Ectodermal cell (in vitro differentiated cells): ENCODE results near the gene ZNF76.

Experiments
- H3K27ac ChIP-seq: 2 replicates; pipeline ENCODE4 v1.7.0; 2013; ENCODE audit warnings: mild to moderate bottlenecking, low read depth, low read length; ENCODE audit not compliant: insufficient read depth, poor library complexity, severe bottlenecking
- H3K27me3 ChIP-seq: 2 replicates; pipeline ENCODE4 v1.7.0; 2013; ENCODE audit warnings: mild to moderate bottlenecking, low read length; ENCODE audit not compliant: insufficient read depth, control insufficient read depth, poor library complexity, severe bottlenecking
- H3K36me3 ChIP-seq: one replicate; pipeline ENCODE4 v1.7.0; 2013; ENCODE audit warnings: low read length; ENCODE audit not compliant: control insufficient read depth, insufficient read depth
- H3K4me1 ChIP-seq: one replicate; pipeline ENCODE4 v1.7.0; 2013; ENCODE audit warnings: low read length; ENCODE audit not compliant: control insufficient read depth, insufficient read depth
- H3K4me3 ChIP-seq: 2 replicates; pipeline ENCODE4 v1.7.0; 2013; ENCODE audit warnings: low read depth, low read length, control low read depth; ENCODE audit not compliant: insufficient read depth
- H3K9me3 ChIP-seq: 2 replicates; pipeline ENCODE4 v1.7.0; 2013; ENCODE audit warnings: mild to moderate bottlenecking, low read length, moderate library complexity; ENCODE audit not compliant: control insufficient read depth
- WGBS, 2 experiments: methylation state at CpG; one replicate each; pipeline ENCODE4 v1.1.7; 2013; ENCODE audit warnings: missing lambda C conversion rate in 2 of 2; 5-methylcytosine and 5-hydroxymethylcytosine counted together

Gene ZNF76

GRCh38 chr6:35265523-35265922, 6.0 kb downstream of the ZNF76 start:
- WGBS, 2 experiments = 95% methylated on average over 2 of the region's 2 CpGs
- Histone ChIP-seq H3K9me3 (no peaks in the 10 kb centered on the region), H3K36me3 (no peaks in the 10 kb centered on the region), H3K27ac (no peak overlapping the region), H3K4me1 (peaks cover 3% of the 10 kb centered on the region), H3K27me3 (no peaks in the 10 kb centered on the region), H3K4me3 (no peak overlapping the region)

- WGBS, 2 experiments = 93 to 94% methylated on average over 8 of the region's 8 CpGs
- no peaks in the 10 kb centered on the region for H3K27me3 ChIP-seq
- H3K4me3 ChIP-seq = no peak overlapping the region
- no peaks in the 10 kb centered on the region for H3K4me1 ChIP-seq
- H3K9me3 ChIP-seq = no peaks in the 10 kb centered on the region
- no peak overlapping the region for H3K27ac ChIP-seq
- no peaks in the 10 kb centered on the region for H3K36me3 ChIP-seq
Measured at GRCh38 chr6:35267446-35267845, 7.9 kb downstream of the ZNF76 start.

GRCh38 chr6:35267897-35268296, 8.4 kb downstream of the ZNF76 start:
- no peak overlapping the region for H3K27ac ChIP-seq

GRCh38 chr6:35272005-35272404, 12.5 kb downstream of the ZNF76 start:
- no peak overlapping the region for H3K27ac ChIP-seq
- no peaks in the 10 kb centered on the region for H3K9me3 ChIP-seq
- H3K4me1 ChIP-seq = no peaks in the 10 kb centered on the region
- 81 to 97% methylated on average over 2 of the region's 2 CpGs for WGBS, 2 experiments
- H3K4me3 ChIP-seq = no peak overlapping the region
- no peaks in the 10 kb centered on the region for H3K27me3 ChIP-seq
- no peaks in the 10 kb centered on the region for H3K36me3 ChIP-seq

More at GRCh38 chr6:35267897-35268296, 8.4 kb downstream of the ZNF76 start:
- no peaks in the 10 kb centered on the region for H3K4me1 ChIP-seq
- H3K9me3 ChIP-seq = no peaks in the 10 kb centered on the region
- H3K4me3 ChIP-seq = no peak overlapping the region
- WGBS, 2 experiments = 81 to 100% methylated on average over 1 of the region's 2 CpGs
- H3K36me3 ChIP-seq = no peaks in the 10 kb centered on the region
- H3K27me3 ChIP-seq = no peaks in the 10 kb centered on the region

- no peak overlapping the region for H3K4me3 ChIP-seq
- H3K27me3 ChIP-seq = no peaks in the 10 kb centered on the region
- no peaks in the 10 kb centered on the region for H3K4me1 ChIP-seq
- H3K9me3 ChIP-seq = no peaks in the 10 kb centered on the region
- H3K27ac ChIP-seq = no peak overlapping the region
- no peaks in the 10 kb centered on the region for H3K36me3 ChIP-seq
- WGBS, 2 experiments = 90 to 95% methylated on average over 3 to 4 of the region's 4 CpGs
Measured at GRCh38 chr6:35273822-35274559, 14.5 kb downstream of the ZNF76 start.

GRCh38 chr6:35275744-35276260, 16.3 kb downstream of the ZNF76 start:
- Histone ChIP-seq H3K27me3 (no peaks in the 10 kb centered on the region), H3K9me3 (no peaks in the 10 kb centered on the region), H3K4me3 (no peak overlapping the region), H3K4me1 (no peaks in the 10 kb centered on the region), H3K36me3 (no peaks in the 10 kb centered on the region), H3K27ac (no peak overlapping the region)
- 94 to 99% methylated on average over 4 of the region's 4 CpGs for WGBS, 2 experiments

- no peaks in the 10 kb centered on the region for H3K9me3 ChIP-seq
- H3K36me3 ChIP-seq = no peaks in the 10 kb centered on the region
- no peak overlapping the region for H3K4me3 ChIP-seq
- H3K27me3 ChIP-seq = no peaks in the 10 kb centered on the region
- no peaks in the 10 kb centered on the region for H3K4me1 ChIP-seq
- no peak overlapping the region for H3K27ac ChIP-seq
- 95 to 97% methylated on average over 3 of the region's 3 CpGs for WGBS, 2 experiments
Measured at GRCh38 chr6:35278708-35279107, 19.2 kb downstream of the ZNF76 start.

GRCh38 chr6:35280903-35281302, 21.4 kb downstream of the ZNF76 start:
- H3K27ac ChIP-seq = no peak overlapping the region
- 96% methylated on average over 4 of the region's 4 CpGs for WGBS, 2 experiments
- no peak overlapping the region for H3K4me3 ChIP-seq
- H3K27me3 ChIP-seq = no peaks in the 10 kb centered on the region
- H3K4me1 ChIP-seq = no peaks in the 10 kb centered on the region
- H3K36me3 ChIP-seq = peaks cover 6% of the 10 kb centered on the region
- H3K9me3 ChIP-seq = no peaks in the 10 kb centered on the region

GRCh38 chr6:35282472-35282871, 22.9 kb downstream of the ZNF76 start:
- H3K36me3 ChIP-seq = peaks cover 19% of the 10 kb centered on the region
- no peaks in the 10 kb centered on the region for H3K4me1 ChIP-seq
- H3K27me3 ChIP-seq = no peaks in the 10 kb centered on the region
- H3K4me3 ChIP-seq = no peak overlapping the region
- WGBS, 2 experiments = 88 to 96% methylated on average over 2 of the region's 2 CpGs
- H3K9me3 ChIP-seq = no peaks in the 10 kb centered on the region
- H3K27ac ChIP-seq = no peak overlapping the region

- H3K9me3 ChIP-seq = no peaks in the 10 kb centered on the region
- no peaks in the 10 kb centered on the region for H3K27me3 ChIP-seq
- 92 to 100% methylated on average over 2 of the region's 2 CpGs for WGBS, 2 experiments
- H3K36me3 ChIP-seq = peaks cover 24% of the 10 kb centered on the region
- H3K4me3 ChIP-seq = no peak overlapping the region
- no peaks in the 10 kb centered on the region for H3K4me1 ChIP-seq
- H3K27ac ChIP-seq = no peak overlapping the region
Measured at GRCh38 chr6:35283361-35283760, 23.8 kb downstream of the ZNF76 start.
